KOPT-K1 (cell line): ENCODE data around the gene MATCAP1.

Source experiments
- H3K27ac ChIP-seq: fragments of 200-600 bp; sonication (generic); 2 replicates; pipeline ENCODE4 v1.5.1; 2016; ENCODE audit warnings: antibody characterized with exemption, mild to moderate bottlenecking, low read depth, low read length; ENCODE audit not compliant: poor library complexity, severe bottlenecking
- H3K36me3 ChIP-seq: fragments of 200-600 bp; sonication (generic); 2 replicates; pipeline ENCODE4 v1.5.1; 2017; ENCODE audit warnings: antibody characterized with exemption, mild to moderate bottlenecking, low read length, moderate library complexity; ENCODE audit not compliant: insufficient read depth
- H3K9me3 ChIP-seq: fragments of 200-600 bp; sonication (generic); 2 replicates; pipeline ENCODE4 v1.5.1; 2017; ENCODE audit warnings: antibody characterized with exemption, low read length, mild to moderate bottlenecking; ENCODE audit not compliant: insufficient read depth, poor library complexity, severe bottlenecking

MATCAP1 gene

GRCh38 chr16:67173808-67174705 is 9.7 kb downstream of the MATCAP1 start:
- no peaks in the 10 kb centered on the region for H3K9me3 ChIP-seq
- no peak overlapping the region for H3K27ac ChIP-seq

GRCh38 chr16:67173323-67173722 is 10.4 kb downstream of the MATCAP1 start:
- no peaks in the 10 kb centered on the region for H3K9me3 ChIP-seq
- no peaks in the 10 kb centered on the region for H3K36me3 ChIP-seq
- H3K27ac ChIP-seq, result no peak overlapping the region

More at GRCh38 chr16:67173808-67174705, 9.7 kb downstream of the MATCAP1 start:
- no peaks in the 10 kb centered on the region for H3K36me3 ChIP-seq

DNA sequence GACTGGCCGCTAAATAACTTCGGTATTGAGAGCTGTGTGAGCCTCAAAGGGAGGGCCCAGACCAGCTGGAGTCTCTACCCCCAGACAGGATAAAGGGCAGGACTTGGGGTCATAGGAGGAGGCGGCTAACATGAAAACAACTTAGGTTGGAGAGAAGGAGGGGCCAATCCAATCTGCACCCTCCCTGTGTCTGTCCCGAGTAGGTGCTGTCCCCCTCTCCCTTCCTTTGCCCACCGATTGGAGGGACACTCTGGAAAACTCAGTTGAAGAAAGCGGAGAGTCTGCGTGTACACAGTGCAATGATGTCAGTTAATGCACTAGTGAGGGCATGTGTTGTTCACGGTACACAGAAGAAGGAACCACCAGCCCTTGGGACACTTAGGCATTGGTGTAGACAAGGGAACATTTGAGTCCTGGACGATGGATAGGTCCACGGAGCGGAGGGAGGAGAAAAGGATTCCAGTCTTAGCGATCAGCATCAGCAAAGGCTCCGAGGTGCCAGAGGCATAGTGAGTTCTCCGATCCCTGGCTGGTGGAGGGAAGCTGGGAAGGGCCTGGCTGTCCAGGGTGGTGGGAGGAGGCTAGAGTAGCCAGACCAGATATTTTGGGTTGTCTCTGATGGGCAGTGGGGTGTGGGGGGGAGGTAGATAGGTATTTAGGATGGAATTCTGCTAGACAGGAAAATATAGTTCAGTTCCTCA is 12.7 kb downstream of the MATCAP1 start:
- H3K27ac ChIP-seq, result no peak overlapping the region
- H3K9me3 ChIP-seq, result no peaks in the 10 kb centered on the region
- no peaks in the 10 kb centered on the region for H3K36me3 ChIP-seq

- H3K36me3 ChIP-seq, result no peaks in the 10 kb centered on the region
- H3K27ac ChIP-seq, result peak within 1 kb of the TSS; percentile 54
- no peaks in the 10 kb centered on the region for H3K9me3 ChIP-seq
Measured at GRCh38 chr16:67170168-67170948, 13.4 kb downstream of the MATCAP1 start, which contains the start of gene NOL3. NOL3 (plus strand) TSS chr16:67170538.

- Histone ChIP-seq H3K36me3 (no peaks in the 10 kb centered on the region), H3K27ac (peak overlapping the region; percentile 54), H3K9me3 (no peaks in the 10 kb centered on the region)
Measured at GRCh38 chr16:67169642-67170167, 14.1 kb downstream of the MATCAP1 start.

DNA sequence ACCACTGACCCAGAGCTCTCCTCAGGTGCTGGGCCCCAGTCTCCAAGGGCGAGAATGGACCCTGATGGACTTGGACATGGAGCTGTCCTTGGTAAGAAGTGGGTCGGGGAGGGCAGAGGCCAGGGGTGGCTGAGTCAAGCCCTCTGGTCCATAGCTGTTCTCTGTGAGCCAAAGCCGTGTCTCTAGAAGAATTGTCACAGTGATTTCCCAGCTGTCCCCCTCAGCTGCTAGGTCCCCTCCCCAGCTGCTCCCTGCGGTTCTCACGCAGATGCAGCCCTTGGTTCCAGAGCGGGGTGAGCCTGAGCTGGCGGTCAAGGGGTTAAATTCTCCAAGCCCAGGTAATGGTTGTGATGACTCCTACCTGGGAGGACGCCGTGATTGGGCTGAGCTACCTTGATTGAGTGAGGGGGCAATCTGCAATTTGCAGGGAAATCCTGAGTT is 14.7 kb downstream of the MATCAP1 start:
- no peaks in the 10 kb centered on the region for H3K9me3 ChIP-seq
- no peaks in the 10 kb centered on the region for H3K36me3 ChIP-seq
- no peak overlapping the region for H3K27ac ChIP-seq

GRCh38 chr16:67167588-67167987 is 16.2 kb downstream of the MATCAP1 start:
- H3K27ac ChIP-seq, result no peak overlapping the region
- no peaks in the 10 kb centered on the region for H3K9me3 ChIP-seq
- no peaks in the 10 kb centered on the region for H3K36me3 ChIP-seq

GRCh38 chr16:67166598-67167168 is 17.1 kb downstream of the MATCAP1 start:
- H3K27ac ChIP-seq, result no peak overlapping the region
- H3K36me3 ChIP-seq, result no peaks in the 10 kb centered on the region
- no peaks in the 10 kb centered on the region for H3K9me3 ChIP-seq

DNA sequence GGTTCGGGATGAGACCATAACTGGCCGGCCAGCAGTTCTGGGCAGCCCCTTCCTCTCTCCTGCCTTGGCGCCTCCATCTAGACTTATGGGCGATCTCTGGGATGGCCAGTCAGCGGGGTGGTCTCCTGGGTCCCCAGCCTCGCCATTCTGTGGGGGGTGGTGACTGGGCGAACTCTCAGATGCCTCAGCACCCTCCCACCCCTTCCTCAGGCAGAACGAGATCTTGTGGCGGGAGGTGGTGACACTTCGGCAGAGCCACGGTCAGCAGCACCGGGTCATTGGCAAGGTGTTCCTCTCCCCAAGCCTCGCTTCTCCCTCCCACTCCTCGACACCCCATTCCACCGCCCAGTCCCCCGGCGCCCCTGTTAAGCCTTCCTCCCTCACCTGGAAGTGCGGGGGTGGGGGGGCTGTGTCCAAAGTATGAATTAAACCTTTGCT is 17.6 kb downstream of the MATCAP1 start:
- no peaks in the 10 kb centered on the region for H3K36me3 ChIP-seq
- no peaks in the 10 kb centered on the region for H3K9me3 ChIP-seq
- no peak overlapping the region for H3K27ac ChIP-seq

GRCh38 chr16:67165121-67166078 is 18.4 kb downstream of the MATCAP1 start:
- Histone ChIP-seq H3K27ac (no peak overlapping the region), H3K9me3 (no peaks in the 10 kb centered on the region), H3K36me3 (no peaks in the 10 kb centered on the region)

DNA sequence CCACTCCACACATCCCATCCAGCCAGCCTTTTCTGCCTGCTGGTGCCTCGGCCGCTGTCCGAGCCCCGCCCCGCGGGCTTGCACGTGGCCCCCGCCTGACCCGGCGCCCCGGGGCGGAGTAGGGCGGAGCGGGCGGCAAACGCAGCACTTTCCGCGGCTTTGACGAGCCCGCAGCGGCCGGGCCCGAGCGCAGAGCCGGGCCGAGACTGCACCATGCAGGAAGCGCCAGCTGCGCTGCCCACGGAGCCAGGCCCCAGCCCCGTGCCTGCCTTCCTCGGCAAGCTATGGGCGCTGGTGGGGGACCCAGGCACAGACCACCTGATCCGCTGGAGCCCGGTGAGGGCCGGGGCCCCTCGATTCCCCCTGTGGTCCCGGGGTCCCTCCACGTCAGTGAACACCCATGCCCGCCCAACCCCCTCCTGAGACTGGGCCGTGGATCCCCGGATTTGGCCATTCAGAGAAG is 19.1 kb downstream of the MATCAP1 start, which contains the start of gene HSF4:
Gene HSF4 (plus strand): TSS at position 147 of the 463 bp plus-strand sequence. CDS start 67 bp downstream, at position 214.
- no peaks in the 10 kb centered on the region for H3K36me3 ChIP-seq
- no peak within 1 kb of the TSS for H3K27ac ChIP-seq
- no peaks in the 10 kb centered on the region for H3K9me3 ChIP-seq

- Histone ChIP-seq H3K36me3 (no peaks in the 10 kb centered on the region), H3K9me3 (no peaks in the 10 kb centered on the region), H3K27ac (no peak overlapping the region)
Measured at GRCh38 chr16:67163999-67164558, 19.7 kb downstream of the MATCAP1 start.
